Activated T-cell treated with anti-CD3 and anti-CD28 coated beads, Interleukin-2, amount 50 U/mL, for 24 hours (primary cell): ENCODE measurements around the gene HYAL4.
"Not testable (repeated sequence)": the region's sequence is repeated elsewhere in the genome, so short reads cannot be mapped to it uniquely, and the experiment has no call there.

Experiments used
- DNase-seq: peaks from one replicate; pipeline ENCODE4 v3.0.0-alpha.2; 2020
- H3K27ac Mint-ChIP-seq: 2 replicates; pipeline ENCODE4 v1.8.0; 2020; ENCODE audit warnings: mild to moderate bottlenecking, mixed read lengths
- H3K27me3 Mint-ChIP-seq: 2 replicates; pipeline ENCODE4 v1.8.0; 2020; ENCODE audit warnings: mixed read lengths
- H3K36me3 Mint-ChIP-seq: 2 replicates; pipeline ENCODE4 v1.8.0; 2020; ENCODE audit warnings: low read depth, mixed read lengths
- H3K4me1 Mint-ChIP-seq: 2 replicates; pipeline ENCODE4 v1.8.0; 2020; ENCODE audit warnings: low read depth, mixed read lengths
- H3K4me3 Mint-ChIP-seq: 2 replicates; pipeline ENCODE4 v1.8.0; 2020; ENCODE audit warnings: mild to moderate bottlenecking, moderate library complexity, mixed read lengths
- H3K9me3 Mint-ChIP-seq: 2 replicates; pipeline ENCODE4 v1.8.0; 2020; ENCODE audit warnings: mixed read lengths

Gene HYAL4

DNA sequence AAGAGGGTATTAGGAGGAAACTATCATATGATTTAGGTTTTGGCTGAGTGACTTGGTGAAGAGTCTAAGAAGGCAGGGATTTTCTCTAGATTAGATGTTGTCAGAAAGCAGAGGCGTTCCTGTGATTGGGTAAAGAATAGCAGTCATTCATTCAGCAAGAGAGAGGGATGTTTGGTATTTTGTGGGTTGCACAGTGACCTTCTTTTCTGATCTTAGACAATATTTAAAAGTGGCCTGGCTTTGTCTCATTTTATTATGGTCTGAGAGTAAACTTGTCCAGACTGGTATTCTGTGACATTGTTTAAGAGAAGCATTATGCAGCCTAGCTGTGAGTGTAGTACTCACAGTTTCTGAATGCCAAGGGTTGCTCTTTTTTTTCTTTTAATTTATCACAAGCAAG, 18.5 kb downstream of the HYAL4 start:
- H3K27ac Mint-ChIP-seq: no peak overlapping the region
- H3K36me3 Mint-ChIP-seq: no peaks in the 10 kb centered on the region
- no peak for DNase-seq
- H3K27me3 Mint-ChIP-seq: no peaks in the 10 kb centered on the region
- H3K4me1 Mint-ChIP-seq: no peaks in the 10 kb centered on the region
- no peaks in the 10 kb centered on the region for H3K9me3 Mint-ChIP-seq
- H3K4me3 Mint-ChIP-seq: no peak overlapping the region

DNA sequence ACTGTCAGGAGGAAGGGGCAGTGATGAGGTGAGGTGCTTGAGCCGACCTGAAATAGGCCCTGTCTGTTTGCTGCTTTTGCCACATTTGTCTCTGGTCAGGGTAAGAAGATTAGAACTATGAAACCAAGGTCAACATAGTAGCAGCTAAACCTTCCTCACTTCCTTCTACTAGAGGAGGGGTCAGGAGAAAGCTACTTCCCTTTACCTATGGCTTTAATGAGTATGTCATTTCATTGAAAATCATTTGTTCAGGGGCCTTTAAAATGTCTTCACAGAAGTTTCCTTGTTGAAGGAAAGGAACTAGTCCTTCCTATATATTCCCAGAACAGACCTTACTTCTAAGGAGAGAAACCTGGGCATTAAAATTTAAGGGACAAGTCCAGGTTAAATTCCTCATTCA, 19.0 kb downstream of the HYAL4 start:
- no peak for DNase-seq
- Mint-ChIP-seq H3K9me3 (no peaks in the 10 kb centered on the region), H3K4me3 (no peak overlapping the region), H3K36me3 (no peaks in the 10 kb centered on the region), H3K27me3 (no peaks in the 10 kb centered on the region), H3K27ac (no peak overlapping the region), H3K4me1 (no peaks in the 10 kb centered on the region)

GRCh38 chr7:123864436-123864835, 19.5 kb downstream of the HYAL4 start:
- no peaks in the 10 kb centered on the region for H3K4me1 Mint-ChIP-seq
- H3K9me3 Mint-ChIP-seq: no peaks in the 10 kb centered on the region
- H3K4me3 Mint-ChIP-seq: no peak overlapping the region
- no peak for DNase-seq
- H3K27ac Mint-ChIP-seq: no peak overlapping the region
- H3K36me3 Mint-ChIP-seq: no peaks in the 10 kb centered on the region
- peaks cover 2% of the 10 kb centered on the region for H3K27me3 Mint-ChIP-seq

GRCh38 chr7:123864966-123865365, 20.0 kb downstream of the HYAL4 start:
- H3K4me1 Mint-ChIP-seq: no peaks in the 10 kb centered on the region

GRCh38 chr7:123865517-123866117, 20.6 kb downstream of the HYAL4 start:
- no peak for DNase-seq
- no peak overlapping the region for H3K27ac Mint-ChIP-seq

More at GRCh38 chr7:123864966-123865365, 20.0 kb downstream of the HYAL4 start:
- Mint-ChIP-seq H3K9me3 (no peaks in the 10 kb centered on the region), H3K4me3 (no peak overlapping the region), H3K27ac (no peak overlapping the region), H3K36me3 (no peaks in the 10 kb centered on the region), H3K27me3 (peaks cover 2% of the 10 kb centered on the region)
- no peak for DNase-seq

GRCh38 chr7:123867225-123867624, 22.3 kb downstream of the HYAL4 start:
- H3K36me3 Mint-ChIP-seq: no peaks in the 10 kb centered on the region
- DNase-seq: no peak
- no peaks in the 10 kb centered on the region for H3K9me3 Mint-ChIP-seq
- no peaks in the 10 kb centered on the region for H3K4me1 Mint-ChIP-seq
- H3K27ac Mint-ChIP-seq: no peak overlapping the region
- H3K27me3 Mint-ChIP-seq: peaks cover 6% of the 10 kb centered on the region
- H3K4me3 Mint-ChIP-seq: no peak overlapping the region

More at GRCh38 chr7:123865517-123866117, 20.6 kb downstream of the HYAL4 start:
- no peaks in the 10 kb centered on the region for H3K4me1 Mint-ChIP-seq
- no peaks in the 10 kb centered on the region for H3K36me3 Mint-ChIP-seq
- peaks cover 2% of the 10 kb centered on the region for H3K27me3 Mint-ChIP-seq
- no peak overlapping the region for H3K4me3 Mint-ChIP-seq
- H3K9me3 Mint-ChIP-seq: no peaks in the 10 kb centered on the region

- H3K9me3 Mint-ChIP-seq: no peaks in the 10 kb centered on the region
- H3K4me3 Mint-ChIP-seq: no peak overlapping the region
- H3K27me3 Mint-ChIP-seq: peaks cover 14% of the 10 kb centered on the region
- H3K4me1 Mint-ChIP-seq: no peaks in the 10 kb centered on the region
- H3K27ac Mint-ChIP-seq: no peak overlapping the region
- H3K36me3 Mint-ChIP-seq: no peaks in the 10 kb centered on the region
- DNase-seq: peak; percentile 39
Measured at GRCh38 chr7:123871998-123872867, 27.3 kb downstream of the HYAL4 start.

- Mint-ChIP-seq H3K4me1 (no peaks in the 10 kb centered on the region), H3K4me3 (no peak overlapping the region), H3K27ac (no peak overlapping the region), H3K27me3 (peaks cover 14% of the 10 kb centered on the region), H3K9me3 (no peaks in the 10 kb centered on the region), H3K36me3 (no peaks in the 10 kb centered on the region)
- no peak for DNase-seq
Measured at GRCh38 chr7:123872908-123873307, 27.9 kb downstream of the HYAL4 start.

- Mint-ChIP-seq H3K4me3 (no peak overlapping the region), H3K9me3 (no peaks in the 10 kb centered on the region), H3K27ac (no peak overlapping the region), H3K4me1 (no peaks in the 10 kb centered on the region), H3K36me3 (no peaks in the 10 kb centered on the region), H3K27me3 (peaks cover 10% of the 10 kb centered on the region)
- DNase-seq: no peak
Measured at GRCh38 chr7:123876557-123877256, 31.7 kb downstream of the HYAL4 start.

DNA sequence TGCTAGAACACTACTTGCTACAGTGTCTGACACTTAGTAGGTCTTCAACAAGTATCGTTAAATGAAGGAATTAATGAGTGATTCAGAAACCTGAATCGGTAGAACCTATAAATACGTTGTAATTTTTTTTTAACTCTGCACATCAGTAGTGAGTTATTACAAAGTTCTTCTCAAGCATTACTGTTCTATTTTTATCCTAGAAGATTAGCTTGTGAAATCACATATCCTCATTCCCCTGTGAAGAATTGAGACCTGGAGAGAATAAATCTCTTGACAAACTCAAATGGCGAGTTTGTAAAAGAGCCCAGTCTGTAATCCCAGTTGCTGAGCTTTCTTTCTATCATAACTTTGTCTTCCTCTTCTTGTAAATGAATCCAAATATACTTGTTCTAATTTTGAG, 34.7 kb downstream of the HYAL4 start:
- H3K27ac Mint-ChIP-seq: no peak overlapping the region
- no peak overlapping the region for H3K4me3 Mint-ChIP-seq
- no peak for DNase-seq
- H3K9me3 Mint-ChIP-seq: no peaks in the 10 kb centered on the region
- H3K27me3 Mint-ChIP-seq: peaks cover 7% of the 10 kb centered on the region
- H3K36me3 Mint-ChIP-seq: no peaks in the 10 kb centered on the region
- no peaks in the 10 kb centered on the region for H3K4me1 Mint-ChIP-seq

DNA sequence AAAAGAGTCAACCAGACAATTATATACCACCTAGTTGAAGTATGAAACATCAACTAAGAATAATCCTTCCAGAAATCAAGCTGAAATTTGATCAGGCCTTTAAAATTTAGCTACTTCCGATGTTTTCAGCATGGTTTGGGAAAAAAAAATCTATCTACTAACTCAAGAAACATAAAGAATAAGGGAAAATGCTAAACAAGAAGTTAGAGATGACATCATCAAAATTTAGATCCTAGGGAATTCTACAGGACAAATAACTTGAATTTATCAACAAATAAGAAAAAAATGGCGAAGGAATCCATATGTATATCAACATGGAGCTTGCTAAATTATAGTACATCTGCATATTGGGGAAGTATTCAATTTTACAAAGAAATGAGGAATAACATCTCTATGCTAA, 36.3 kb downstream of the HYAL4 start:
- Mint-ChIP-seq H3K27me3 (peaks cover 2% of the 10 kb centered on the region), H3K36me3 (no peaks in the 10 kb centered on the region), H3K9me3 (no peaks in the 10 kb centered on the region), H3K4me1 (no peaks in the 10 kb centered on the region), H3K4me3 (no peak overlapping the region), H3K27ac (no peak overlapping the region)
- DNase-seq: no peak

GRCh38 chr7:123883154-123883553, 38.2 kb downstream of the HYAL4 start:
- Mint-ChIP-seq H3K27ac (no peak overlapping the region), H3K4me1 (no peaks in the 10 kb centered on the region), H3K36me3 (no peaks in the 10 kb centered on the region)

DNA sequence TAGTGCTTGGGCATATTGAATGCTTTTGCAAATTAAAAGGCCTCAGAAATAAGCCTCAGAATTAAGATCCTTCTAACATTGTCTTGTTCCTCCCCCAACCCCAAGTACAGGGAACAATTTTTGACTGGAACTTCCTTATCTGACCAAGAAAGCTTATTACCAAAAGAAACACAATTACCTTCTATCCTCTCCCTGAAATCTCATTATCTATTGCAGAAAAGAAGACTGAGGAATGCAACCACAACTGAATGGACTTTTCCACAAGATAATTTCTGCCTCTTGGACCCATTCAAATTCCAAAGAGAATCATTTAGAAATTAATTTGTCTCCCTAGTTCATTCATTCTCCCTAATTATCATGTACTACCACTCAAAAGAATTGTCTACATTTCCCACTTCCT, 43.2 kb downstream of the HYAL4 start:
- H3K27me3 Mint-ChIP-seq: peaks cover 10% of the 10 kb centered on the region
- no peaks in the 10 kb centered on the region for H3K4me1 Mint-ChIP-seq
- DNase-seq: no peak
- H3K4me3 Mint-ChIP-seq: no peak overlapping the region
- H3K27ac Mint-ChIP-seq: no peak overlapping the region
- H3K36me3 Mint-ChIP-seq: no peaks in the 10 kb centered on the region
- H3K9me3 Mint-ChIP-seq: peaks cover 3% of the 10 kb centered on the region

More at GRCh38 chr7:123883154-123883553, 38.2 kb downstream of the HYAL4 start:
- Mint-ChIP-seq H3K27me3 (peaks cover 2% of the 10 kb centered on the region), H3K4me3 (no peak overlapping the region), H3K9me3 (no peaks in the 10 kb centered on the region)
- no peak for DNase-seq

DNA sequence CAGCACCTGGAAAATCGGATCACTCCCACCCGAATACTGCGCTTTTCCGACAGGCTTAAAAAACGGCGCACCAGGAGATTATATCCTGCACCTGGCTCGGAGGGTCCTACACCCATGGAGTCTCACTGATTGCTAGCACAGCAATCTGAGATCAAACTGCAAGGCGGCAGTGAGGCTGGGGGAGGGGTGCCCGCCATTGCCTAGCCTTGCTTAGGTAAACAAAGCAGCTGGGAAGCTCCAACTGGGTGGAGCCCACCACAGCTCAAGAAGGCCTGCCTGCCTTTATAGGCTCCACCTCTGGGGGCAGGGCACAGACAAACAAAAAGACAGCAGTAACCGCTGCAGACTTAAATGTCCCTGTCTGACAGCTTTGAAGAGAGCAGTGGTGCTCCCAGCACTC, 49.8 kb downstream of the HYAL4 start:
- H3K27ac Mint-ChIP-seq, H3K9me3 Mint-ChIP-seq, H3K36me3 Mint-ChIP-seq, H3K4me1 Mint-ChIP-seq, H3K4me3 Mint-ChIP-seq, DNase-seq: not testable (repeated sequence)
- peaks cover 13% of the 10 kb centered on the region for H3K27me3 Mint-ChIP-seq

DNA sequence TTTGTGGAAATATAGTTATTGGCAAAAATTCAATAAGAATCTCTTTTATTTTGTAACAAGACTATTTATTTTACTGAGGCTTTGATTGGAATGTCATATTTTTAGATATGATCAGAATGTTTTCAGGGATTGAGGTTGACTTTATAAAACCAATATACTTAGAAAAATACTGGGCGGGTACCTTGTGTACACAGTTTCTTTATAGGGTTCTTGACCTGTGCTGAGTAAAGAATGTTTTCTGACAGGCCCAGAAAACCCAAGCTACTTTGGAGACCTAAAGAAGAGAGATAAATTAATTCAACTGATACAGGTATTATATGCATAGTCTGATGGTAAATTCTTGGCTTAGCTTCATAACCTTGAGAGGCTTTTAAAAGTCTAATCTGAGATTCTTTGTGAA, 56.1 kb downstream of the HYAL4 start:
- no peak for DNase-seq
- H3K36me3 Mint-ChIP-seq: no peaks in the 10 kb centered on the region
- no peak overlapping the region for H3K27ac Mint-ChIP-seq
- H3K4me3 Mint-ChIP-seq: no peak overlapping the region
- H3K9me3 Mint-ChIP-seq: no peaks in the 10 kb centered on the region
- no peaks in the 10 kb centered on the region for H3K4me1 Mint-ChIP-seq
- H3K27me3 Mint-ChIP-seq: no peaks in the 10 kb centered on the region
